T follicular helper cell (primary cell): ENCODE measurements around the gene ZBP1.

Experiments
- DNase-seq: peaks from one replicate; pipeline ENCODE4 v3.0.0-alpha.2; 2020; ENCODE audit warnings: low read depth

The ZBP1 gene

DNA sequence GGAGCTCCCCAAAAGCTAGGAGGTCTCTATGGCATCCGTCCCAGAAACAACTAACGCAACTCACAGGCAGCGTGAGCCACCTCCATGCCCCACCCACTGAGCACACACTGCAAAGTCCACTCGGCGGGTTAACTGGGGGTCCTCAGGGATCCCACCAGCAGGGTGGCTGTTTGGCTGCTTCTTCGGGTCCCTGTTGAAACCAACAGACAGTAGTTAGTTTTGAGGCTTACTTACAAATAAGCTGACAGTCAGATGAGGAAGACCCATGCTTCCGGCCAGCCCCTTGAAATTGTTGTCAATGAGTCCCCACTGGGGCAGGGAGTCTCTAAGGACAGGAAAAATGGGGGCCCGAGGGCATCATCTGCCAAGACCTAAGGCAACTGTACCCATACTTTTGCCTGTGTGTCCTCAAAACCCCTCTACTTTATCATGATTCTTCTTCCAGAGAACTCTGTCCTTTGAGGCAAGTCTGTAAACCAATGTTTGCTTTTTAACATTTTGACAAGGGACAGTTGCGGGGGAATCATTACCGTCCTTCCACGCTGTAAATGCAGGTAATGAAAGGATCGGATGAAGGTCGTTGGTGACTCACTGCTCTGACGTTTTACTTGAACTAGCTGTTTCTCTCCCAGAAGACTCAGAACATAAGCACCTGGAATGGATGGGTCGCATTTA lies 61.5 kb downstream of the ZBP1 start:
- no peak for DNase-seq

DNA sequence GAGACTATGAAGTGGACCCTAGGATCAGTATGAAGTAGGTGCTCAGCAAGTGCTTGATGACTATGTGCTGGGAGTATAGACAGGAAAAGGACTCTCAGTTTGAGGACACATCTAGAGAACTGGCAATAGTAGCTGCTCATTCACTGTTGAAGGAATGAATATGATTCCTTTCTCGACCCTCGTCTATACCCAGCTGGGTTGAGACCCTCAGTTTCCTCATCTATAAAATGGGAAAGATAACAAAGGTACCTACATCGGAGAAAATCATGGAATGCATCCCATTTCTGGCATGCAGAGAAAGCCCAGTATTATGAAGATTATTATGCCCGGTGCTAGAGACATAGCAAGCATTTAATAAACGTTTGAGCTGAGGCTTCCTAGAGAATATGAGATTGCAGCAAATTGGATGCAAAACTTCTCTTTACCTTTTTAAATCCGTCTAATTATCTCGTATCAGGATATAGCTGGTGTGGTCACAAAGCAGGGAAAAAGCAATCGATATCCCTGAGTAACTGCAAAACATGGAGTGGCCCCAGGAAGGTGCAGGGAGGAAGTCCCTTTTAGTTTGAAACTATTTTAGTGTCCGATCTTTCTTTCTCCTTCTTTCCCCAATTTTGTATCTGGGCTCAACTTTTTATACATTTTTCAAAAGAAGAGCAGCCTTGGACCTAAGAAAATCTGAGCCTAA lies 62.2 kb downstream of the ZBP1 start:
- no peak for DNase-seq

DNA sequence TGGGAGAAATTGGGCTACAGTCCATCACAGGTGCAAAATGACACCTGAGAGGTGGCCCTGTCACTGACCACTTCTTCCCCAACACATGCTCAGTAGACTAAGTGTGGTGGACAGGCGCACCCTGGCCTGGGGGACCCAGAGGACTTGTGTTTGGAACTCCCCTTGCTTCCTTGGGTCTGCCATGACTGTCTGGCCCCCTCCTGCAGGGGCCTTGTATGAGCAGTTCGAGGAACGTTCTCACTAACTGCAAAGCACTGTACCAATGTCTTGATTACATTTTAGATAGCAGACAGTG lies 63.3 kb downstream of the ZBP1 start:
- DNase-seq = no peak

DNA sequence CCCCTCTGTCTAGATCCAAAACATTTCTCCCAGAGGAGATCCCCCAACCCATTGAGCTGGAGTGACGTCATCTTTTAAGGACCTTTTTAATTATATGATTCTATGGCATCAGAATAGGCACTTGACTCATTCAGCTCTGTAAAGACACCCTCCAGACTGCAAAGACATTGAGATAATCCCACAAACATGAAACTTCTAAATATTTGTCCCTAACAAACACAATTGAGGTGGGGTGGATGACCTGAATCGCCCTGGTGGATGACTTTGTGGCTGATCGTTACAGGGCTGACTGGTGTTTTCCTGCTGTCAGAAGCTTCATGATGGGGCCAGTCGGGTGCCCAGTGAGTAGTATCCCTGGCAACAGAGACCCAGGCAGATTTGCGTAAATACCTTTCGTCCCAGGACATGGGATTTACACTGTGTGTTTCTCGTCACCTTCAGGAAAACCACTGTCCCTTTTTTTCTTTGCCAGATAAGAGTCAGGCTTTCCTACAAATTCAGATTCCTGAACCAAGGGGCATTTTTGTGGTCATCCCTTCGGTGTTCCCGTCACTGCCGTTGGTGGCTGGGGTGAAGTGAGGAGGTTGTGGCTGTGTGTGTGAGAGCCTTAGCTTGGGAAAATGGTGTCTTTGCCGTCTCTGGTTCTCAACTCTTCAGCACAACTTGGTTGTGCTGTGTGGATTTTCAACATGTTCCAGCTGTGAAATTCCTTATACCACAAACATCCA lies 64.6 kb downstream of the ZBP1 start:
- DNase-seq = no peak
